ENCODE measurements around the gene EIF3J. TPM values are rescaled to one million over a fixed set of nuclear protein-coding genes. Genes with fewer than 3 reads are reported as not detected.

Gene EIF3J
- total RNA-seq, 1 experiment from 2014 or later: 38.2 TPM

DNA sequence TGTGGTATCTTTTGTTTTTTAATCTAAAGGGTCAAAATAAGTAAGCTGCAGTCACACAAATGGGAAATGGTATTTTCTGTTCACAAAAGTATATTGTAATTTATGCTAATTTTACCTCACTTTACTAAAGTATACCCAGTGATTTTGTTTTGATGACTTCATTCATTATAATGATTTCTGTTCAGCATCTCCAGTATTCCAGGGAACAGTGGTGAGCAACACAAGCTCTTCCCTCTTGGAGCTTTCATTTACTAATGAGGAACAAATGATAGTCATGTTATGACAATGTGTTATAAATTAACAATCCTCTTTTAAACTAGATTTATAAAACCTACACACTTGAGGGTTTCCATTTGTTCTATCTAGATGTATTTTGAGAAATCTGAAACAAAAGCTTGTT lies 20.5 kb upstream of the EIF3J start:
- POLR2A ChIA-PET (ENCODE audit: unreplicated experiment): no interaction called here
- no peaks in the 10 kb centered on the region for H3K4me1 ChIP-seq (ENCODE audit: insufficient read depth, low read length)
- no peak overlapping the region for H3K4me3 ChIP-seq (ENCODE audit: low read length)
- no peak overlapping the region for H2AFZ ChIP-seq (ENCODE audit: low read length)
- no peaks in the 10 kb centered on the region for H3K9me2 ChIP-seq (replicated peaks; ENCODE audit: low read length)
- H3K27me3 ChIP-seq (ENCODE audit: low read length): no peaks in the 10 kb centered on the region
- intact Hi-C loops (cut with micrococcal nuclease): no loop called here
- TF ChIP-seq EZH2phosphoT487 (IDR thresholded peaks at IDR 0.05; ENCODE audit: borderline replicate concordance, low read length) (no peak), EZH2 (IDR thresholded peaks at IDR 0.05; ENCODE audit: low read length, unreplicated experiment) (no peak)
- TF ChIP-seq, protein P1, sequence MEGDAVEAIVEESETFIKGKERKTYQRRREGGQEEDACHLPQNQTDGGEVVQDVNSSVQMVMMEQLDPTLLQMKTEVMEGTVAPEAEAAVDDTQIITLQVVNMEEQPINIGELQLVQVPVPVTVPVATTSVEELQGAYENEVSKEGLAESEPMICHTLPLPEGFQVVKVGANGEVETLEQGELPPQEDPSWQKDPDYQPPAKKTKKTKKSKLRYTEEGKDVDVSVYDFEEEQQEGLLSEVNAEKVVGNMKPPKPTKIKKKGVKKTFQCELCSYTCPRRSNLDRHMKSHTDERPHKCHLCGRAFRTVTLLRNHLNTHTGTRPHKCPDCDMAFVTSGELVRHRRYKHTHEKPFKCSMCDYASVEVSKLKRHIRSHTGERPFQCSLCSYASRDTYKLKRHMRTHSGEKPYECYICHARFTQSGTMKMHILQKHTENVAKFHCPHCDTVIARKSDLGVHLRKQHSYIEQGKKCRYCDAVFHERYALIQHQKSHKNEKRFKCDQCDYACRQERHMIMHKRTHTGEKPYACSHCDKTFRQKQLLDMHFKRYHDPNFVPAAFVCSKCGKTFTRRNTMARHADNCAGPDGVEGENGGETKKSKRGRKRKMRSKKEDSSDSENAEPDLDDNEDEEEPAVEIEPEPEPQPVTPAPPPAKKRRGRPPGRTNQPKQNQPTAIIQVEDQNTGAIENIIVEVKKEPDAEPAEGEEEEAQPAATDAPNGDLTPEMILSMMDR (conservative IDR thresholded peaks at IDR 0.05; ENCODE audit: low read depth, low read length): no peak
- no peak overlapping the region for H3K9ac ChIP-seq (ENCODE audit: low read length)
- no peaks in the 10 kb centered on the region for H4K20me1 ChIP-seq (ENCODE audit: low read length)
- H3F3A ChIP-seq (ENCODE audit: low read length, unreplicated experiment): no peaks in the 10 kb centered on the region
- no peaks in the 10 kb centered on the region for H3K79me2 ChIP-seq (ENCODE audit: low read length)
- CTCF ChIA-PET: interaction anchor here (0.7 kb wide), 1 partner anchor 648 kb away, joined by 14 read pairs; no protein-coding TSS in a partner anchor
- no peaks in the 10 kb centered on the region for H3K9me3 ChIP-seq (ENCODE audit: low read length)
- H3K36me3 ChIP-seq (ENCODE audit: low read depth, low read length): peaks cover 20% of the 10 kb centered on the region; the same call in 1 of the 2 replicates
- BruUV-seq (replicated peaks): no TSS peak
- no peak overlapping the region for H3K27ac ChIP-seq (ENCODE audit: low read length)
- H3K4me2 ChIP-seq (ENCODE audit: low read length): no peak overlapping the region
- DNase-seq (no peak), ATAC-seq (no peak)

DNA sequence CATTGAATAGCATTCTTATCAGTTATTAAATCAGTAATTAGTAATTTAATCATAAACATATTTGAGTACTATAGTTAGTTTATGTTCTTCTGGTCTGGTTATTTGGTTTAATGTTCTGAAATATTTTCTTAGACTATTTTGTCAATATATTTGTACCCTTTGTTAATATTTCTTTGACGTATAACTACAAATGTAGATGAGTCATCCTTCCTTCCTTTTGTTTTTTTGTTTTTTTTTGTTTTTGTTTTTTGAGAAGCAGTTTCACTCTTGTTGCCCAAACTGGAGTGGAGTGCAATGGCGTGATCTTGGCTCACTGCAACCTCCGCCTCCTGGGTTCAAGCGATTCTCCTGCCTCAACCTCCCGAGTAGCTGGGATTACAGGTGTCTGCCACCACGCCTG lies 17.4 kb upstream of the EIF3J start:
- H3K27me3 ChIP-seq (ENCODE audit: low read length): no peaks in the 10 kb centered on the region
- no peaks in the 10 kb centered on the region for H3K79me2 ChIP-seq (ENCODE audit: low read length)
- H3K9me2 ChIP-seq (replicated peaks; ENCODE audit: low read length): no peaks in the 10 kb centered on the region
- no peak overlapping the region for H3K4me2 ChIP-seq (ENCODE audit: low read length)
- no peaks in the 10 kb centered on the region for H3K9me3 ChIP-seq (ENCODE audit: low read length)
- H3F3A ChIP-seq (ENCODE audit: low read length, unreplicated experiment): no peaks in the 10 kb centered on the region
- TF ChIP-seq EZH2 (IDR thresholded peaks at IDR 0.05; ENCODE audit: low read length, unreplicated experiment): no peak
- TF ChIP-seq EZH2phosphoT487 (IDR thresholded peaks at IDR 0.05; ENCODE audit: borderline replicate concordance, low read length): no peak
- TF ChIP-seq, protein P1 (conservative IDR thresholded peaks at IDR 0.05; ENCODE audit: low read depth, low read length): no peak
- BruUV-seq (replicated peaks): no TSS peak
- peaks cover 28% of the 10 kb centered on the region for H3K36me3 ChIP-seq (ENCODE audit: low read depth, low read length)
- H2AFZ ChIP-seq (ENCODE audit: low read length): no peak overlapping the region
- CTCF ChIA-PET: no interaction called here
- intact Hi-C loops (cut with micrococcal nuclease): no loop called here
- DNase-seq (no peak), ATAC-seq (no peak)
- POLR2A ChIA-PET (ENCODE audit: unreplicated experiment): no interaction called here
- no peak overlapping the region for H3K9ac ChIP-seq (ENCODE audit: low read length)
- no peaks in the 10 kb centered on the region for H3K4me1 ChIP-seq (ENCODE audit: insufficient read depth, low read length)
- H4K20me1 ChIP-seq (ENCODE audit: low read length): no peaks in the 10 kb centered on the region
- no peak overlapping the region for H3K4me3 ChIP-seq (ENCODE audit: low read length)
- H3K27ac ChIP-seq (ENCODE audit: low read length): no peak overlapping the region

DNA sequence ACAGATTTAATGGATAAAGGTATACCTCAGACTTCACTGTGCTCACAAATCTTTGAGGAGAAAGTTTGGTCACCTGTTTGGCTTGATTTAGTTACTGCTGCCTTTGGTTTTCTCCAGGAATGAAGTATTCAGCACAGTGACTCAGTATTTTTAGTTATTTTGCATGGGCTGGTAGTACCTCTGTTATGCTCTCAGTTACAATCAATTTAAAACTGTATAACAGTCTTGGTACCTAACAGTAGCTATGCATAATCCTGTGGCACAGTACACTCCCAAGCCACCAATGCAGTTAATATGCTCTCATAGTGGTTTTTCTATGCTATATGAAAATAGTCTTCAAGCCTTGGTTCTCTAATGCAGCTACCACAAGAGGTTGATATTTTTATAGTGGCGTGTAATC lies 11.9 kb upstream of the EIF3J start:
- Histone ChIP-seq H3K79me2 (ENCODE audit: low read length) (no peaks in the 10 kb centered on the region), H3K9me3 (ENCODE audit: low read length) (no peaks in the 10 kb centered on the region), H3F3A (ENCODE audit: low read length, unreplicated experiment) (no peaks in the 10 kb centered on the region), H3K27ac (ENCODE audit: low read length) (no peak overlapping the region), H3K4me1 (ENCODE audit: insufficient read depth, low read length) (no peaks in the 10 kb centered on the region), H3K9me2 (replicated peaks; ENCODE audit: low read length) (no peaks in the 10 kb centered on the region), H4K20me1 (ENCODE audit: low read length) (no peaks in the 10 kb centered on the region), H3K9ac (ENCODE audit: low read length) (no peak overlapping the region), H3K36me3 (ENCODE audit: low read depth, low read length) (peaks cover 27% of the 10 kb centered on the region), H2AFZ (ENCODE audit: low read length) (no peak overlapping the region), H3K27me3 (ENCODE audit: low read length) (no peaks in the 10 kb centered on the region), H3K4me2 (ENCODE audit: low read length) (no peak overlapping the region), H3K4me3 (ENCODE audit: low read length) (no peak overlapping the region)
- ATAC-seq (no peak), DNase-seq (no peak)
- TF ChIP-seq EZH2phosphoT487 (IDR thresholded peaks at IDR 0.05; ENCODE audit: borderline replicate concordance, low read length) (no peak), EZH2 (IDR thresholded peaks at IDR 0.05; ENCODE audit: low read length, unreplicated experiment) (no peak)
- TF ChIP-seq, protein P1 (conservative IDR thresholded peaks at IDR 0.05; ENCODE audit: low read depth, low read length): no peak
- BruUV-seq (replicated peaks): TSS peak; percentile 7
- intact Hi-C loops (cut with micrococcal nuclease): no loop called here
- ChIA-PET POLR2A (ENCODE audit: unreplicated experiment) (no interaction called here), CTCF (no interaction called here)

All from PC-3 (cell line).